ENCODE results near the gene TMPRSS13.

TMPRSS13 gene

DNA sequence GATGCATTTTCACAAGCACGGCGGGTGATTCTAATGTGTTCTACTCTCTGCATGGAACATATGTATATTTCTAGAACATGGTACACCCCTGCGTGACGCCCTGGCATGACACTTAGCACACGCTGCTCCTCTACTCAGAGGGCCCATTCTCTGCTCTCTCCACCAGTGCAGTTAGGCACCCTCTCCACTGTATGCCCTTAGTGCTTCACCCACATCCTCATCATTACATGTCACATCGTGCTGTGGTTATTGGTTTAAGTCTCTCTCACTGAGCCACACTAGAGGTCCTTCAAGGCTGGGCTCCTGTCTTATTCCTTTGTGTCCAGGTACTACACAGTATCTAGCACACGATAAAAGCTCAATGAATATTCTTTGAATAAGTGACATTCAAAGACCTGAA lies 16.7 kb downstream of the TMPRSS13 start:
- no peak for DNase-seq (ENCODE audit: low read depth)

GRCh38 chr11:117911694-117912093 lies 17.5 kb downstream of the TMPRSS13 start:
- no peak for DNase-seq (ENCODE audit: low read depth)

GRCh38 chr11:117910941-117911655 lies 18.1 kb downstream of the TMPRSS13 start:
- no peak for DNase-seq (ENCODE audit: low read depth)

- no peak for DNase-seq (ENCODE audit: low read depth)
Measured at GRCh38 chr11:117910525-117910924, 18.7 kb downstream of the TMPRSS13 start.

GRCh38 chr11:117909611-117910382 lies 19.4 kb downstream of the TMPRSS13 start:
- no peak for DNase-seq (ENCODE audit: low read depth)

- DNase-seq (ENCODE audit: low read depth), result no peak
Measured at GRCh38 chr11:117908959-117909610, 20.1 kb downstream of the TMPRSS13 start.

GRCh38 chr11:117908109-117908895 lies 20.9 kb downstream of the TMPRSS13 start:
- DNase-seq (ENCODE audit: low read depth), result no peak

- DNase-seq (ENCODE audit: low read depth), result peak; percentile 81
Measured at GRCh38 chr11:117907276-117908108, 21.7 kb downstream of the TMPRSS13 start.

DNA sequence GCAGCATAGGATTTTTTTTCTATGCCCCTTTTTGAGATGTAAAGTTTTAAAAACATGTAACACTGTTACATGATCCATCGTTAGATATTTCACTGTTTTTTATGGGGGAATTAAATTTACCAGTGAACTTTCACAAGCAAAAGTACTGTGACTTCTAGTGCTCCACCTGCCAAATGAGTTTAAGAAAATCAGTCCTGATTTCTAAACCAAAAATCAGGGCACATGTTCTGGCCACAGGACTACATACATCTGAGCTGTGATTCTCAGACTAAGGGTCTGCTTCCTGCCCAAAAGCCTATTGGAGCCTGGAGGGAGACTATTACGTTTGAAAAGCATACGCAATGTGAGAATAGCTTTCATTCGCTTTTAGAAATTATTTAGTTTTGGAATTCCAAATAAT lies 22.5 kb downstream of the TMPRSS13 start:
- no peak for DNase-seq (ENCODE audit: low read depth)

DNA sequence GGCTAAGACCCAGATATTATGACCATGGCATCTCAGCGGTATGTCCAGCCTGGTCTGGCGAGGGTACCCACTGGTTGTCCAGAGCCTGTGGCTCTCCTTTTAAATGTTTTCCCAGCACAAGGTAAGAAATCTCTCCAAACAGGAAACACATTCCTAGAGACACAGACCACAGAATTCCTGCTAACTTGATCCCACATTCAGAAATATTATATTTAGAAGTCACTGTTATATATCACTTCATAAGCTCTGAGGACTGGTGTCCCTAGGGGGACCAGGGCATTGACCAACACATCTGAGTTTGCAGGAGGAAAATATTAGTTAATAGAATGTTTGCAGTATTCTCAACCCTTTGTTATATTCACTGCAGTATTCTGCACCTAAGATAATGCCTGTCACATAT lies 23.1 kb downstream of the TMPRSS13 start:
- DNase-seq (ENCODE audit: low read depth), result no peak

GRCh38 chr11:117905524-117905923 lies 23.7 kb downstream of the TMPRSS13 start:
- DNase-seq (ENCODE audit: low read depth), result no peak

GRCh38 chr11:117903505-117904382 lies 25.5 kb downstream of the TMPRSS13 start:
- DNase-seq (ENCODE audit: low read depth), result no peak

GRCh38 chr11:117902001-117902845 lies 27.0 kb downstream of the TMPRSS13 start:
- no peak for DNase-seq (ENCODE audit: low read depth)

DNA sequence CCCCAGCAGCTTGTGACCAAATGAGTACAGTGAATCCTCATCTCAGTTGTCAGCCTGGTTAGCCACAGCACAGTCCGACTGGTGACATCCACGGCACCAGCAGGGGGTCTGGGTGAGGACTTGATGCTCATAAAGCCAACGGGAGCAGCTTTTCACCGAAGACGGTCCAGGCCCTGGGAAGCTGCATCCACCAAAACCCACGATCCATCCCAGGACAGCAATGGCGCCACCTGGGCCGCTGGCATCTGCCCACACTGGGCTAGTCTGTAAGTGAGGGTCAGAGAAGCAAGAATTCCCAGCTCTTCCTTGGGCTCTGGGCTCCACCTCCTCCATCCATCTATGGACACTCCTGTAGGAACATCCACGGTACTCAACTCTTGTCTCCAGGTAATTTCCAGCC lies 27.6 kb downstream of the TMPRSS13 start:
- DNase-seq (ENCODE audit: low read depth), result no peak

DNA sequence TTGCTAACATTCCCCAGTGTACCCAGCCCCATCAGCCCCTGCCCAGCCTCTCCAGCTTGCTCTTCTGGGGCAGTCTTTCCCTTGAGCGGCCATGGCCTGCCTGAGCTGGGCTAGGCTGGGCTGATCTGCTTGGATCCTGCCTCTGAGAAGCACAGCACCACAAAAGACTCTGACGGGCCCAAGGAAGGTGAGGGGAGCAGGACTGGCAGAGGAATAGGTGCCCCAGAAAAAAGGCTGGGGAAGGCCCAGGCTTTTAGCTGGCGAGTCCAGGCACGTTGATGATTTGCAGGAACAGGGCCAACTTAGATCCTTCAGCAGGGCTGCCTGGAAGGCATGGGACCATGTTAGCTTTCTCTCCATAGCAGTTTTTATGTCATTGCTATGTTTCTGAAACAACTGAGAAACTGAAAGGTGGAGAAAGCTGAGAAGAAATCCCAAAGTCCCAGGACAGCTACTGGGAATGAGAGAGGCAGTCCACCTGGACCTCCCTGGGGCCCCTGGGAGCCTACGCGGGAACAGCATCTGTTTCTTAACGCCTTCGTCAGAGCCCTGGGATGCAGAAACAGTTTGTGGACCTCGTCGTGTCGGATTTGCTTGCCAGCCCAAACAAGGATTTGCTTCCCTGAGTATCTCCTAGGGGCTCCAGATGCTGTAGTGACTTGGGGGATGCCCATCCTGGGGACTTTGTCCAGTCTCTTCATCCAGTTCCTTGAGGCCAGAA lies 28.3 kb downstream of the TMPRSS13 start:
- DNase-seq (ENCODE audit: low read depth), result no peak

DNA sequence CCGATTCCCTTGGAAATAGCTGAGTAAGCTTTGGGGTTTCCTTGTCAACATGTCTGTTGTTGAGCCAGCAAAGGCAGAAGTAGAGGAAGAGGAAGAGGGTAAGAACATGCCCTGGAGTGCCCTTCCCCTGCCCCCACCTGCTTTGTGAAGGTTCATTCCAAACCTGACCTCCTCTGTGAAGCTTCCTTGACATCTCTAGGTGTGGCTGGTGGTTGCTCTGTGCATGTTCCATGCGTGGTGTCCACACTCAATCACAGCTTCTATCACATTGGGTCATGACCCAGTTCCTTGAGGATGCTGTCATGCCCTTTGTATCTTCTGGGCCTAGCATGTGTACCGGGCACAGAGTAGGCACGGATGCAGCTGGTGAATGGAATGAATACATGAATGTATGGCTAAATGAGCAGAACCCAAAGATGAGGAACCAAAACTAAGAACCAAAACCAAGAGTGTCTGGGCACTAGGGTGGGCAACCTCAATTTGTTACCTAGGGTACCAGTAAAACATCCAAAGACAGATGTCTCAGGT lies 29.0 kb downstream of the TMPRSS13 start:
- DNase-seq (ENCODE audit: low read depth), result no peak

GRCh38 chr11:117898059-117898458 lies 31.1 kb downstream of the TMPRSS13 start:
- no peak for DNase-seq (ENCODE audit: low read depth)

DNA sequence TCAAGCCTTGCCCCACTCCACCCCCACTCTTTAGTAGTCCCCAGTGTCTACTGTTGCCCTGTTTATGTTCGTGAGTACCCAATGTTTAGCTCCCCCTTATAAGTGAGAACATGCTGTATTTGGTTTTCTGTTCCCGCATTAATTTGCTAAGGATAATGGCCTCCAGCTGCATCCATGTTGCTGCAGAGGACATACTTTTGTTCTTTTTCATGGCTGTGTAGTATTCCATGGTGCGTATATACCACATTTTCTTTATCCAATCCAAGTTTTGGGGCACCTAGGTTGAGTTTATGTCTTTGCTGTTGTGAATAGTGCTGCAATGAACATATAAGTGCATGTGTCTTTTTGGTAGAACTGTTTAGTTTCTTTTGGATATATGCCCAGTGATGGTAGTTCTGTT lies 36.6 kb downstream of the TMPRSS13 start:
- DNase-seq (ENCODE audit: low read depth), result no peak
